HG03442 (cell line): ENCODE measurements around the gene JAG1.
A peak's percentile ranks its signal among the peaks of the same experiment; 100 is the strongest.

ENCODE experiments used
- ATAC-seq: cut with Tn5 transposase; IDR thresholded peaks from one replicate; pipeline ENCODE4 v1.9.1; 2021; ENCODE audit warnings: mild to moderate bottlenecking, moderate library complexity; ENCODE audit not compliant: unreplicated experiment

The JAG1 gene

DNA sequence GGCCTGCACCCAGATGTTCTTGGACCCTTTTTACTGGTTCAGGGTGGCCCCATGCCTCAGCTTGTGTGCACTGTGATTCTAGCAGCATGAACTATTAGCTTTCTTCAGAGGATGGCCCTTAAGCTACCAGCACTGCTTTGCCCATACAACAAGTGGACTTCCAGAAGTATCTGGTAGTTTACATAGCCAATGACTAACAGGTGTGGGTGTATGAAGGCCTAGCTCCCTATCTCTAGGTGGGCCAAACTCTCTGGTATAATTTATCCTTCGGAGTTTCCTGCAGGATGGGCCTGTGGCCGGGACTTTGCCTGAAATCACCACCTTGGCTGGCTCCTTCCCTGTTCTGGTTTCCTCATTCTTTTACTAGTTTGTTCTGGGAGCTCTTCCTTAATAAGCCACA, 26.1 kb upstream of the JAG1 start:
- no peak for ATAC-seq

GRCh38 chr20:10699489-10699888, 25.7 kb upstream of the JAG1 start:
- ATAC-seq = no peak

DNA sequence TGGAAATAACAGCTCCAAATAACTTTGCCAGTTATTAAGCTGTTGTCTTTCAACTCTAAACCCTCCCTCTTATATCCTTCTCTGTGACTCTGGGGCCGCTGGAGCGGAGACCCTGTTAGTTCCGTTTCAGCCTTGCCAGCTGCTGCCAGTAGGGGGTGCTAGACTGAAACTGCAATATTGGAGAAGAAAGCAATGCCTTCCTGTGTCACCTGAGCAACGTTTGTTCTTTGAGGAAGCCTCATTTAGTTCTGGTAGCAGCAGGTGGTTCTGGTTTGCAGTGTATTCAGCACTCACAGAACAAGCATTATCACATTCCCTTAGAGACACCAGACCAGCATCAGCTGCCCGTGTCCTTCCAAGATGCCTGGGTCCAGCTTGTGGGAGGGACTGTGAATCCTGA, 22.9 kb upstream of the JAG1 start:
- no peak for ATAC-seq

GRCh38 chr20:10689385-10689784, 15.6 kb upstream of the JAG1 start:
- ATAC-seq = no peak

- no peak for ATAC-seq
Observed at GRCh38 chr20:10687895-10688294, 14.1 kb upstream of the JAG1 start.

DNA sequence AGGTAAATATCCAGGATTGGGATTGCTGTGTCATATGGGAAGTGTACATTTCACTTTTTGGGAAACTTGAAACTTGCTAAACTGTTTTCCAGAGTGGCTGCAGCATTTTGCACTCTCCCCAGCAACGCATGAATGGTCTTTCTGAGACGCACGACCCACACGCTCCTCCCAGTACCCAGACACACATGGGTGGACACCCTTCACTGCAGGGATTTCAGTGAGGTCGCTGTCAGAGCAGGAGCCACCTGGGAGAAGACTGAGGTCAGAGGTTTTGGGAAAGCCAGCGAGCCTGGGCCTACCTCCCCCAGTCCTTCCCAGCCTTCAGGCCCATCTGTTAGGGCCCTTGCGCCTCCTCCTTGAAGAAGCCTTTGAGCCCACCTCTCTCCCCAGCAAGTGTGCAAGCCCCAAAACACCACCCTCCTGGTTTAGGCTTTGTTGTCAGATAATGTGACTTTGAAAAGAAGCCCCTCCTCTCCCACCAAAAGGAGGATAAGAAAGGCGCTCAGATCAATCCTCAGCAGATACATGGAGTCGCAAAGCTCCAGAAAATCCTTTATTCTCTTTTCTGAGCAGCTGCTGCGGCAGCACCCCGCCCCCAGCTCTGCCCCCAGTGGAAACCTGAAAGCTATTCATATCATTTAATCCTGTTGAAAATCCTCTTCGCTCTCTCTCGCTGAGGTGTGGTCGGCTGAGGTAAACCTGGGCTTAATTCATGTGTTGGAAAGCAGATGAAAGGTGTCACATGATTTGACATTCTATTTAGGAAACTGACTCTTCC, 12.7 kb upstream of the JAG1 start:
- ATAC-seq = no peak

GRCh38 chr20:10683537-10683936, 9.7 kb upstream of the JAG1 start:
- no peak for ATAC-seq

GRCh38 chr20:10682939-10683338, 9.1 kb upstream of the JAG1 start:
- ATAC-seq = no peak

- no peak for ATAC-seq
Observed at GRCh38 chr20:10681494-10681893, 7.7 kb upstream of the JAG1 start.

DNA sequence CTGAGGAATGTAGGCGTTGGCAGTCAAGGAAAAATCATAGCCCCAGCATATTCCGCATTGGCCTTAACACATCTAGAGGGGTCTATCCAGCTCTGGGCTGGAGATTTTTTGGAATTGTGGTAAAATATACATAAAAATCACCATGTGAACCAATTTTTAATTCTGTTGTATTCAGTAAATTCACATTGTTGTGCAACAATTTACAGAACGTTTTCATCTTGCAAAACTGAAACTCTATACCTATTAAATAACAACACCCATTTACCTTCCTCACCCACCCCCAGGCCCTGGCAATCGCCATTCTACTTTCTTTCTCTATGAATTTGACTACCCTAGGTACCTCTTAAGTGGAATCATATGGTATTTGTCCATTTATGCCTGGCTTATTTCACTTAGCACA, 6.8 kb upstream of the JAG1 start:
- no peak for ATAC-seq

- ATAC-seq = no peak
Observed at GRCh38 chr20:10679269-10679668, 5.5 kb upstream of the JAG1 start.

- ATAC-seq = no peak
Observed at GRCh38 chr20:10676518-10676917, 2.7 kb upstream of the JAG1 start.

- ATAC-seq = no peak
Observed at GRCh38 chr20:10675450-10675848, 1.6 kb upstream of the JAG1 start.

DNA sequence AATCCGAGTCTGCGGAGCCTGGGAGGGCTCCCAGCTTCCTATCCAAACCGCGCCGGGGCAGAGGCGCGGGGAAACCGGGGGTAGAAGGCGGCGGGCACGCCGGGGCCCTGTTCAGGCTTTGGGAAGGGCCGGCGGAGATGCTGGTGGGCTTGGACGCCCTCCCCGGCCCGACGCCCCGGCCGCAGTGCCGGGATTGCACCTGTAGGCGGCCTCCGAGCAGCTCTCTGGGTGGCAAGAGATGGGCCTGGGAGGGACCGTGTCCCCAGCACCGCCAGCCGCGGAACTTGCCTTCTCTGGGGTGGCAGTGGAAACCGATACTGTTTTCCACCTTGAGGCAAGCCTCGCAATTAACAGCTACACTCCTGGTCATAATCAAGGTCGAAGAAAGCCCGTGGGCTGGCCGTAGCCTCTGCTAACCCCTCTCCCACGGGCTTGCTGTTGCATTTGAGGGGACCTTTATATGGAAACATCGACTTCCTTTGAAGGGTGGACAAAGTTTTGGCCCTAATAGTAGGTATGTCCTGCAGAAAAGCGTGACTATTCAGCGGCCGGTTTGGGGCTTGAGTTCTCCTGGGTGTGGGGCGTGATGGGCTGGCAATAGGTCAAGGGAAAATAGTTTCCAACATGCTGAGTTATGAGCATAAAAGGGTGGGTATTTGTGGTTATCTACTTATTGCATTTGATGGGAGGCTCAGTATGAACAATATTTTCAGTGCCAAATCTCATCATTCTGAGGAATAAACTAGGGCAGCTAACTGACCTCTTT, 1.1 kb upstream of the JAG1 start:
- ATAC-seq = peak; percentile 42

DNA sequence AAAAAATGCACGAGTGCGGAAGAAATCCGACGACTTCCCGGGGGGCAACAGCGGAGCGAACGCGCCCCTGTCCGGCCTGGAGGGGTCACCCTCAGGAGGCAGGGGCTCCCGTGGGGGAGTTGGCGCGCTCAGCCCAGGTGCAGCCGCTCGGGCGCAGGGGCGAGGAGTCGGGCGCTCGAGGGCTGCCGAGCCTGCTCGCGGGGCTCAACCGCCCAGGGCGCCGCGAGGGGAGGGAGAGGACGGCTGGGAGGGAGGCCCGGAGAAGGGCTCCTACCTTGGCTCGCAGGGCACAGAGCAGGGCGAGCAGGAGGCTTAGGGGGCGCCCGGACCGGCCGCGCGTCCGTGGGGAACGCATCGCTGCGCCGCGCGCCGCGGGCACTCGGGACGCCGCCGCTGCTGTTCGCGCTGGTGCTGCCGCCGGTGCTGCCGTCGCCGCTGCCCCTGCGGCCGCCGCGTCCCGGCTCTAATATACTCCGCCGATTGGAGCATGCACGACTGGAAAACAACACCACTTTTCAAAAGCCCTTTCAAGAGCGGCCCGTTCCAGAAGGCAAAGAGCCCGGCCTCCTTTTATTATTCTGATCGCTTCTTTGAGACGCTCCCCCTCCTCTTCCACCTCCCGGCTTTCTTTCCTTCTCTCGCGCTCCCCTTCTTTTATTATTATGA, 490 bp downstream of the JAG1 start:
- no peak for ATAC-seq

DNA sequence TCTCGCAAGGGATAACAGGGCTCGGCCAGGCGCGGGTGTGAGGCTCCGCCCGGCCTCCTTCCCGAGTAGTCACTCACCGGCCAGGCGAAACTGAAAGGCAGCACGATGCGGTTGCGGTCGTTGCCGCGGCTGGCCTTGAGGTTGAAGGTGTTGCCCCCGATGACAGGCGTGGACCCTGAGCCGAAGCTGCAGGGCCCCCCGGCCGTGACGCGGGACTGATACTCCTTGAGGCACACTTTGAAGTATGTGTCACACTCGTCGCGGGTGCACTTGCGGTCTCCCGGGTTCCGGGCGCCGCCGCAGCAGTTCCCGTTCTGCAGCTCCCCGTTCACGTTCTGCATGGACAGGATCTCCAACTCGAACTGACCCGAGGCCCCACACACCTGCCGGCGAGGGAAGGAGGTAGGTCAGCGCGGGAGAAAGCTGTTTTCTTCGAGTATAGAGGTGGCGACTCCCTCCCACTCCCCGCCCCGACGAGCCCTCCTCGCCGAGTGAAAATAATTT, 1.1 kb downstream of the JAG1 start:
- ATAC-seq = no peak

DNA sequence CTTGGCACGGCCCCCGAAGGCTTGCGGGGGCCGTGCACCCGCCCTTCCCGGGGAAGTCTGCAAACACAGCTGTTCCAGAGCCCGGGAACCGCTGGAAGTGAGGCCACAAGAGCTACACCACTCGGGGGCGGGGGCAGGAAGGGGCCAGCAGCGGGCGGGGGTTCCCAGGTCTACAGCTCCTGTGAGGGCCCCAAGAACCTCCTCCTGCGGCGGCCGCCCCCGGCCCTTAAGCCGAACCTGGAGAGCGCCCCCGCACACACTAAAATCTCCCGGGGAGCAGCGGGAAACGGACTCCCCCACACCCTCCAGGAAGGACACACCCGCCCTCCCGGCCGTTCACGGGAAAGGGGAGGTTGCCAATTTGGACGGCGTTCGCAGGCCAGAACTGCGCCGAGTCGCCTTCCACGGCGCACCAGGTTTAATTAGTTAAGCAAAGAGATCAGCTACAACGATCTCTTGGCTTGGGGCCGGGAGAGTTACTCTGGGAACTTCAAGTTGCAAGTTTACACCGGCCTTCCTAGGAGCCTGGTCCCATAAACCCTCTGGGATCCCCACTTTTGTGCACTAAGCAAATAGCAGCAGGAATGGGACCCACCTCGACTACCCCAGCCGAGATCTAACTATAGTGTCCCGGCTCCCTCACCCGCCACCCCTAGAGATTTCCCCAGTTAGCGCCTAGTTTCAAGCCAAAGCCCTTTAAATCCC, 1.7 kb downstream of the JAG1 start:
- no peak for ATAC-seq

DNA sequence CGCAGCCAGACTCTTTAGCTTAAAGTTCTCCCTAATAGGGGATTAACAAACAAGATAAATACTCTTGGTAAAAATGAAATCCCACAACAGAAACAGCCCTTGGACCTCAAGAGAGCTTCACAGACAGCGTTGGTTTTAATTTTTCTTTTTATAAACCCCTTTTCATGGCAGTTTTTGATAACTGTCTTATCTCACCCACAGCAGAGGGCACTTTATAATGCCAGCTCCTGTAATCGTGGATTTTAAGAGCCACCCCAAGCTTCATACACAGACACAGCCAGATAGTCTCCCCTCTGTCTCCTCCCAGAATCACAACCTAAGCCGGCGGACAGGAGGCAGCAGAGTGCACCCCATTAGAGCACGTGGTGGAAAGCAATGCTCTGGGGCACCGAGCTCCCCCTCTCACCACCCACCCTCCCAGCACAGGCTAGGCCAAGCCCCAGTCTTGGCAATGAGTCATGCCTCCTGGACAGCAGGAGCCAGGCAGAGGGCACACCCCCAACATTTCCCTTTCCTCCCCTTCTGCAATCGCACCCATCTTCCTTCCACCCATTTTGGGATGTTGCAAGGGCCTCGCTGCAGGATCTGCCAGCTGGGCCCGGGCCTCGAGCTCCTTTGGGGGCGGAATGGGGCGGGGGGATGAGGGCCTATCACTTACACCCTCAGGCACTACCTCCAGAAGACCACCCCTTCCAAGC, 2.4 kb downstream of the JAG1 start:
- peak; percentile 28 for ATAC-seq

DNA sequence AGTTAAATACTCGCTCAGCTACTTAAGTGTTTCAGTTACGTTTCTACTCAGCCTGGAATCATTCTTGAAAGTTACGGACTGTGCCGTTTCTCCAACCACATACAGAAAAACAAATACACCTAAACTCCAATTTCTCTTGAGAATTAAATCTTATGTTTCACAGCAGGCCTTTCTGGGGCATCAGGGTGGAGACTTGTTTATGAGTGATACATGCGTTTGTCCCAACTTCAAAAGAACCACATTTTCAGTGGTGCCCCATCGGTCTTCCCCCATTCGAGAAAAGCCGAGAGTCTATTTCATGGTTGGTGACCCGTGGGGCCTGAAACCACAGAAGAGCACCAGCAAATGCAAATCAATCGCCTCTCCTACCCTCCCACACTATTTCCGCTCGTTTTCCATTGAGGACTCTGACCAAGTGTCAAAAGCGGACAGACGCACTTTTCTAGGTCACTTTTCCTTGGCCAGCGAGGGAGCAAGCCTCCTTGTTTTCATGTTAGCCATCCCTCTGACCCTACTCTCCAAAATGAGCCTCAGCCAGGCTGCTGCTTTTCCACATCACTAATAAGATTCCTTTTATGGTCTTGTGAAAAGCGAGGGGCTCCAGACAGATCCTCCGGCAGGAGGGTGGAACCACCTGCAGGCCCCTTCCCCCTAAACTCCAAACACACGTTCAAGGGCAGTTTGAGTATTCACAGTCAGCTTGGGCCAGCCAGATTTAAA, 3.1 kb downstream of the JAG1 start:
- ATAC-seq = peak; percentile 29
